GM18909 (cell line): ENCODE results near the gene RNF157.

ENCODE experiments used
- ATAC-seq: cut with Tn5 transposase; IDR thresholded peaks from one replicate; pipeline ENCODE4 v1.9.1; 2021; ENCODE audit warnings: mild to moderate bottlenecking; ENCODE audit not compliant: unreplicated experiment, poor library complexity

The RNF157 gene

DNA sequence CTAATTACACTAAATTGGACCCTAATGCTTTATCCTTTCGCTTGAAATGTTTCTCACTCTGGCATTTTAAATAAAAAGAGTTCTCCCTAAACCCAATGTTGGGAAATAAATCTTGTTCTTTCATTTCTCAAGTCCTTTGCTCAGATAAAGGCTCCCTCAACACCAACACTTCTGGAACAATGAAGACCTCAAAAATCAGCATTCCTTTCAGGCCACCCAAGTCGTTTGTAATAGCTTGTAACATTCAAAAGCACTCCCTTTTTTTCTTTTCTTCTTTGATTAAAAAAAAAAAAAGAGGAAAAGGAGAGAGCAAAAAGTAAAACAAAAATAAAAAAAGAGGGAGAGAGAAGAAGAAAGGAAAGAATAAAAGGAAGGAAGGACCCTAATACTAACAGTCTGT is 76.0 kb downstream of the RNF157 start:
- ATAC-seq = no peak

DNA sequence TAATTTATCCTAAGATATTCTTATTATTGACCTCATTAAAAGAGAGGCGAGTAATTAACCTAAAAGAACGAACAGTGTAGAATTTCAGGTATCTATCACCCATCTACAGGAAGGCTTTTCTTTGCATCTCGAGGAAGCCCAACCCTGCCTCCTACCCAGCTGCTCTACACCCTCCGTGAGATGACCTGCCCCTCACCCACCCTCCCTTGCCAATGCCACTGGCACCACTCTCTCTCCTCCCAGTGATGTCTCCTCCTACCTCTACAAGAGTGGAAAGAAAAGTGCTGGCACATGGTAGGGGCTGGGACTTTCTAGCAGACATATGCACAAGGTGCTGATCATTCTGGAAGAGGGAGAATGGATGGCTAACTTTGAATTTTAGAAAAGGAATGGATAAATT is 76.4 kb downstream of the RNF157 start:
- no peak for ATAC-seq

GRCh38 chr17:76161619-76162266 is 78.5 kb downstream of the RNF157 start:
- no peak for ATAC-seq

GRCh38 chr17:76160896-76161528 is 79.3 kb downstream of the RNF157 start:
- no peak for ATAC-seq

- no peak for ATAC-seq
These were observed 81.1 kb downstream of the RNF157 start for GRCh38 chr17:76159157-76159556.

DNA sequence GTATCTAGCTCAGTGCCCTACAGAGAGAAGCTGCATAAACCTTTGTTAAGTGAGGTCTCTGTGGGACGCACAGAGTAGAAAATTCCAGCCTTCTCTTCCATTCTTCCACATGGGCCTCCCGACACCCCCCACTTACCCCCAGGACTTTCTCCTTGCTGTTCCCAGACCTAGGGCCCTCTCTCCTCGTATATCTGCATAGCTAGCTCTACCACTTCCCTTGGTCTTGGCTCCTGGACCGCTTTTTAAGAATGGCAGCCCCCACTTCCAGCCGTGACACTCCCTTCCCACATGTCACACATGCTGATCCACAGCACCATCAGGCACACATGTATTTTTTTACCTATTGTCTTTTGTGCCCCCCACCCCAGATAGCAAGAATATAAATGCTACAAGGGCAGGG is 82.5 kb downstream of the RNF157 start:
- ATAC-seq = no peak

DNA sequence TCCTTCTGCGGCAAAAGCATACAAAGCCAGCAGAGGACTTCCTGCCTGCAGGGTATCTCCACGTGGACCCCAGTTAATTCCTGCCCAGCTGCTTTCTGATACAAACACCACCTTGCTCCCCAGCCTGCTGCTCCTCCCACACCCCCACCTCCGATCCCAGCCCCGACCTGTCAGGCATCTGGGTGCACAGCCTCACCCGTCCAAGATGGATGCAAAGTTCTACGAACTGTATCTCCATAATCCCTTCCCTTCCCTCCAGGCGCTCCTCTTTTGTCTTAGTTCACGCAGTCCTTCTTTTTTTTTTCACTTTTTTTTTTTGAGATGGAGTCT is 83.7 kb downstream of the RNF157 start:
- ATAC-seq = no peak

DNA sequence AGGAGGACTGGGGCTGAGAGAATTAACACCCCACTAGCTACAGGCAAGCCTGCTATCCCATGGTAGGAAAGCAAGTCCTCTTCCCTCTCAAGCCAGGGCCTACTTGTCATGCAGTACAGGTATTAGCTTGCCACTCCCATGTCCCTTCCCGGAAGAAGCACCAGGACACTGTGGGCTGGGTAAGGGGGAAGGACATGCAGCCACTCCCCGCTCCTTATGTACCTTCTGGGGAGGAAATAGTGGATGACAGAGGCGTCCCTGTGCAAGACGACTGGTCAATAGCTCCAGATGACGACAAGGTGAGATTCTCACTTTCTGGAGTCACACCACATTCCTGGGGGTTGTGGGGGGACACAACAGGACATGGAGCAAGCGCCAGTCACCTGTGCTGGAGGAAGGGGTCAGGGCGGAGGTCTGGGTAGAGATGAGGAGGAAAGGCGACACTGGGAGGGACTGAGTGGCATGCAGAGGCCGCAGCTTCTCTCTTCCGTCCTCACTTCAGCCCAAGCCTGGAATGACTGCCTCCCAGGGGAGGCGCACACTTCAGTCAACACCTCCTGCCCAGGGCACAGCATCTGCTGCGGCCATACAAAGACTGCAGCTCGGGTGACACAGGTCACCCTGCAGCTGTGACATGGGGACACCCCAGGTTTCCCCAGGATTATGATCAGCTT is 84.2 kb downstream of the RNF157 start:
- no peak for ATAC-seq

GRCh38 chr17:76154936-76155845 is 85.1 kb downstream of the RNF157 start:
- no peak for ATAC-seq

DNA sequence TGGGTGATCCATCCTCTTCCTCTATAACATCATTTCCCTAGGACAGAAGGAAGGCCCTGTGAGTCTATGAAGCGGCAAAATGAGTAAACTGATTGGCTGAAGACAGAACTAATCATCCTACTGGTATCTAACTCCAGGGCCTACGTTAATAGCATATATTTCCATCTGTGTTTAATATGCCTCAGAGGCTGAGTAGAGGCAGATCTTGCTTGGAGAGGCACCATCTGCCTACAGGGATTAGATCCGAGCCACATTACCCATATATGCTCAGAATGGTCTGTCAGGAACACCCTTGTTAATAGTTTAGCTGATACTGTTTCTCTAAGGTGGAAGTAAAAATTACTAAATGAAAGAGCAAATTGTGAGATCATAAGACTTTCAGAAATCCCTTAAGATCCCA is 86.0 kb downstream of the RNF157 start:
- ATAC-seq = no peak

- no peak for ATAC-seq
These were observed 86.7 kb downstream of the RNF157 start for GRCh38 chr17:76153640-76154039.

GRCh38 chr17:76153202-76153601 is 87.1 kb downstream of the RNF157 start:
- no peak for ATAC-seq

DNA sequence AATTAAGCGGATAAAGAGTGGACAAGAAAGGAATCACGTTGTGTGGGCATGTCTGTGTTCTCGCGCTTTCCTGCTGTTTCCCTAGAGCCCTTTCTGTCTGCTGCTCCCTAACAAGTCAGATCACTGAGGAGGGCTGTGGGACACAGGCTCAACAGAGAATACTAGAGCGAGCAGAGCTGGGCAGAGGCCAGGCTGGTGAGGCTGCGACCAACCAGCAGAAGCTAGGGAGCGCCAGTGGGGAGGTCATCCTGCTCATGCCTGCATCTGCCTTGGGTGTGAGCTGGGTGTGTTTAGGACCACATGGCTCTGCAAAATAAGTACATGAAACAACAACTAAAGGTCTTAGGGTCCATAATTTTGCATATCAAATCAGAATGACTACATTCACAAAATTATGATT is 87.7 kb downstream of the RNF157 start:
- no peak for ATAC-seq

- ATAC-seq = no peak
These were observed 88.3 kb downstream of the RNF157 start for GRCh38 chr17:76151896-76152454.

GRCh38 chr17:76150712-76151622 is 89.3 kb downstream of the RNF157 start:
- no peak for ATAC-seq

GRCh38 chr17:76149214-76149613 is 91.1 kb downstream of the RNF157 start:
- ATAC-seq = no peak

DNA sequence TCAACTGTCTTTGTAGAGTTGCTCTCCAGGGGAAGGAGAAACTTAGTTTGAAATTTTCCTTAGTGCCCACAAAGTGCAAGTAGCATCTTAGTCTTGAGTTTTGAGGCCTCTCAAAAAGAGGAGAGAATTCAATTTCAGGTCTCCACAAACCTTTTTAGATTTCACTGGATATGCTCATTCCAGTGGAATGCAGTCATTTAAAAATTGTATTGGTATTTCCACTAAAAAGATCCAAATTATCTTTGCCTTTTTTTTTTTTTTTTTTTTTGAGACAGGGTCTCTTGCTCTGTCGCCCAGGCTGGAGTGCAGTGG is 92.3 kb downstream of the RNF157 start:
- no peak for ATAC-seq

- no peak for ATAC-seq
These were observed 92.9 kb downstream of the RNF157 start for GRCh38 chr17:76147211-76148014.
